Heart right ventricle (tissue), 16 donors: ENCODE measurements around the gene CYYR1. TPM values are rescaled to one million over a fixed set of nuclear protein-coding genes. Genes with fewer than 3 reads are reported as not detected.

Experiments used
- ATAC-seq, 8 donors: fragments of 200-7000 bp; cut with Tn5 transposase; one replicate each; pipeline ENCODE4 v1.9.1; 2020; ENCODE audit warnings: mild to moderate bottlenecking in 8 of 8, moderate library complexity in 8 of 8, moderate number of reproducible peaks in 1 of 8
- DNase-seq, 2 donors: peaks; one replicate each; pipeline ENCODE4 v3.0.0-alpha.2; 2020
- H3K27ac ChIP-seq, 10 donors: fragments of 200-600 bp; sonication (generic) in 2 of 10; one replicate each; pipeline versions ENCODE4 v1.5.0 to v1.8.0; 2020 to 2022; ENCODE audit warnings: mild to moderate bottlenecking in 3 of 10
- H3K27me3 ChIP-seq, 7 donors: fragments of 200-600 bp; one replicate each; pipeline ENCODE4 v1.8.0; 2021 to 2022; ENCODE audit warnings: mild to moderate bottlenecking in 2 of 7
- H3K36me3 ChIP-seq, 9 donors: fragments of 200-600 bp; sonication (generic) in 1 of 9; one replicate each; pipeline versions ENCODE4 v1.5.0 to v1.8.0; 2020 to 2022; ENCODE audit warnings: mild to moderate bottlenecking in 2 of 9
- H3K4me1 ChIP-seq, 9 donors: fragments of 200-600 bp; sonication (generic) in 1 of 9; one replicate each; pipeline versions ENCODE4 v1.5.0 to v1.8.0; 2020 to 2022; ENCODE audit warnings: mild to moderate bottlenecking in 4 of 9
- H3K4me3 ChIP-seq, 10 donors: fragments of 200-600 bp; sonication (generic) in 2 of 10; one replicate each; pipeline versions ENCODE4 v1.5.0 to v1.8.0; 2020 to 2022; ENCODE audit warnings: mild to moderate bottlenecking in 7 of 10, moderate library complexity in 2 of 10
- H3K9me3 ChIP-seq, 11 donors: fragments of 200-600 bp in 10 of 11; sonication (generic) in 2 of 11; one replicate each; pipeline versions ENCODE4 v1.5.0 to v1.8.0; 2013 to 2022; ENCODE audit warnings: mild to moderate bottlenecking in 2 of 11, control low read depth in 1 of 11, moderate library complexity in 1 of 11
- CTCF ChIP-seq, 9 donors: fragments of 200-600 bp; sonication (generic) in 2 of 9; IDR thresholded peaks; one replicate each; pipeline versions ENCODE4 v1.5.0 to v1.8.0; 2021 to 2022; ENCODE audit warnings: antibody characterized with exemption in 9 of 9, mild to moderate bottlenecking in 5 of 9, moderate library complexity in 1 of 9
- WGBS, 2 donors: extraction: QIAGEN DNeasy Blood & Tissue Kit; methylation state at CpG; one replicate each; pipeline ENCODE4 v1.1.7; 2013; ENCODE audit warnings: inconsistent platforms in 1 of 2; 5-methylcytosine and 5-hydroxymethylcytosine counted together
- intact Hi-C, 10 donors: fragments of 100-400 bp; cut with DNase I; formaldehyde crosslinking; loops; one replicate each; pipeline versions ENCODE4 v1.11.1 to v1.14.2; 2022
- polyA plus RNA-seq, 2 donors: library from polyadenylated mRNA; stranded (reverse); fragments of 200-250 nt; gene quantifications; one replicate each; pipeline ENCODE4 v1.2.3, GENCODE V29; 2013
- total RNA-seq, 10 donors: library from RNA; stranded (reverse); fragmentation: NEBNext Ultra II Directional in 3 of 10; extraction: Animal tissue kit (Norgen Biotek cat#: 25700) in 3 of 10; gene quantifications; one replicate each; pipeline versions ENCODE4 v1.2.1 to v1.2.4, GENCODE V29; 2021 to 2023
- donor health status: Arrhythmogenic right ventricular cardiomyopathy.
- donor health status: ischemic (EF 13 %, LVEDD 7.1; RV severe dilation, severe dysfunction).
- donor health status: healthy with polysubstance abuse.
- donor health status: DM: no; HTN: yes; CAD: no.
- donor health status: DM: no; HTN: no; CAD: no.
- donor health status: ischemic (EF 25% LVEDD 6.9; RV normal size, moderate dysfunction).
- donor health status: ischemic (EF 25% LVEDD 5.7; RV mildly dilated, moderate dysfunction).
- donor health status: healthy.
- donor health status: DM: yes; HTN: yes; CAD: no.
- donor health status: Ischemic cardiomyopathy.
- donor health status: ischemic (EF 35%, LVEDD 5.7; RV mildly dilated, moderate dysfunction).
- donor health status: nonischemic (EF 11% LVEDD 7.7; RV severe dilation, severe dysfunction).
- donor health status: DM: yes; HTN: yes; CAD: no.
- donor health status: PGD.
- donor health status: ischemic (EF 29% LVEDD 5.4; RV normal size, mild dysfunction).
- donor health status: nonischemic (EF 23%, LVEDD 6.1; RV moderate dilation, normal function).

CYYR1 gene
- total and polyA plus RNA-seq, 12 donors, result 10.8 to 38.2 (median 15.8) TPM

- ATAC-seq, result no peak
- no peak for TF ChIP-seq CTCF (IDR thresholded peaks at IDR 0.05)
- WGBS, 2 donors, result 62 to 64% methylated on average over 2 of the region's 2 CpGs
- no peaks in the 10 kb centered on the region for H3K27me3 ChIP-seq
- no peak overlapping the region for H3K27ac ChIP-seq
- H3K9me3 ChIP-seq, result peaks cover 0 to 4% (median 0%) of the 10 kb centered on the region in 11 donors
- H3K4me3 ChIP-seq, result no peak overlapping the region
- no peaks in the 10 kb centered on the region for H3K4me1 ChIP-seq
- no peaks in the 10 kb centered on the region for H3K36me3 ChIP-seq
- no peak for DNase-seq
- intact Hi-C loops, result no loop called here
Measured at GRCh38 chr21:26597981-26598380, 24.9 kb upstream of the CYYR1 start.

- H3K9me3 ChIP-seq, result no peaks in the 10 kb centered on the region
- DNase-seq (no peak), ATAC-seq (no peak)
- no peaks in the 10 kb centered on the region for H3K36me3 ChIP-seq
- no peaks in the 10 kb centered on the region for H3K27me3 ChIP-seq
- intact Hi-C loops, result no loop called here
- H3K27ac ChIP-seq, result no peak overlapping the region
- no peak for TF ChIP-seq CTCF (IDR thresholded peaks at IDR 0.05)
- WGBS, 2 donors, result 87 to 89% methylated on average over 3 of the region's 3 CpGs
- no peak overlapping the region for H3K4me3 ChIP-seq
- no peaks in the 10 kb centered on the region for H3K4me1 ChIP-seq
Measured at GRCh38 chr21:26597031-26597430, 23.9 kb upstream of the CYYR1 start.

GRCh38 chr21:26595971-26596370 lies 22.9 kb upstream of the CYYR1 start:
- H3K9me3 ChIP-seq, result no peaks in the 10 kb centered on the region
- H3K27me3 ChIP-seq, result no peaks in the 10 kb centered on the region
- no peak overlapping the region for H3K4me3 ChIP-seq
- no peak overlapping the region for H3K27ac ChIP-seq
- ATAC-seq (no peak), DNase-seq (no peak)
- no peaks in the 10 kb centered on the region for H3K36me3 ChIP-seq
- 85 to 94% methylated on average over 7 of the region's 7 CpGs for WGBS, 2 donors
- no peaks in the 10 kb centered on the region for H3K4me1 ChIP-seq
- intact Hi-C loops, result no loop called here
- no peak for TF ChIP-seq CTCF (IDR thresholded peaks at IDR 0.05)

- no peaks in the 10 kb centered on the region for H3K27me3 ChIP-seq
- 84 to 88% methylated on average over 1 of the region's 1 CpG for WGBS, 2 donors
- TF ChIP-seq CTCF (IDR thresholded peaks at IDR 0.05), result no peak
- H3K4me1 ChIP-seq, result no peaks in the 10 kb centered on the region
- no peaks in the 10 kb centered on the region for H3K36me3 ChIP-seq
- DNase-seq (no peak), ATAC-seq (no peak)
- no peak overlapping the region for H3K4me3 ChIP-seq
- intact Hi-C loops, result no loop called here
- no peak overlapping the region for H3K27ac ChIP-seq
- H3K9me3 ChIP-seq, result no peaks in the 10 kb centered on the region
Measured at GRCh38 chr21:26593800-26594199, 20.7 kb upstream of the CYYR1 start.

- WGBS, 2 donors, result 86 to 93% methylated on average over 5 of the region's 5 CpGs
- TF ChIP-seq CTCF (IDR thresholded peaks at IDR 0.05), result no peak
- intact Hi-C loops, result no loop called here
- no peak for ATAC-seq
- DNase-seq, result no peak
- Histone ChIP-seq H3K9me3 (no peaks in the 10 kb centered on the region), H3K36me3 (no peaks in the 10 kb centered on the region), H3K27me3 (no peaks in the 10 kb centered on the region), H3K4me3 (no peak overlapping the region), H3K4me1 (peaks cover 0 to 13% (median 0%) of the 10 kb centered on the region in 9 donors), H3K27ac (no peak overlapping the region)
Measured at GRCh38 chr21:26591543-26591942, 18.5 kb upstream of the CYYR1 start.
